Measurements from ENCODE around the gene OR3A2. TPM values are rescaled to one million over a fixed set of nuclear protein-coding genes. Genes with fewer than 3 reads are reported as not detected.
"Not testable (repeated sequence)": the region's sequence is repeated elsewhere in the genome, so short reads cannot be mapped to it uniquely, and the experiment has no call there.

Gene OR3A2
- total RNA-seq, 1 experiment from 2014 or later, result 0.16 TPM

- H3K36me3 ChIP-seq; H3K27ac ChIP-seq; H3K4me1 ChIP-seq; H3K27me3 ChIP-seq; H3K4me3 ChIP-seq; DNase-seq; H3K9me3 ChIP-seq (replicated peaks): not testable (repeated sequence)
Measured at GRCh38 chr17:3241044-3241443, 145.1 kb downstream of the OR3A2 start.

- H3K36me3 ChIP-seq; H3K4me3 ChIP-seq; H3K9me3 ChIP-seq (replicated peaks); H3K4me1 ChIP-seq; H3K27me3 ChIP-seq; H3K27ac ChIP-seq; DNase-seq: not testable (repeated sequence)
Measured at GRCh38 chr17:3238685-3239084, 147.4 kb downstream of the OR3A2 start.

DNA sequence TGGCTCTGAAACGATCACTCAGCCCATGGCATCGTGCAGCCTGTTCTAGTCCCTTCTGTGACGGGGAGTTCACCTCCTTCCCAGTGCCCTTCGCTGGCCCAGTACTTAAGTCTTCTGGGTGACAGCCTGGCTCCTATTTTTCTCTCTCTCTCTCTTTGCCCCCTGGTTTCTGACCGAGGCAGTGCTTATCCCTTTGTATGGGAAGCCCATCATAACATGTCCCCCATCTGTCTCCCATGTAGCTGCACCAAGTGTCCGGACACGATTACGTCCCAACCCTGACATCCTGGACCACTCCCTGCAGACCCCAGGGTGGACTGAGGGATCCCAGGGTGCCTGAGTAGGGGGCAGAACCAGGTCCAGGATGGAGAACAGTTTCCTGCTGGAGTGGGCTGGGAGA is 153.8 kb downstream of the OR3A2 start:
- H3K9me3 ChIP-seq (replicated peaks); DNase-seq; H3K27ac ChIP-seq: not testable (repeated sequence)

More for the DNA sequence above, 153.8 kb downstream of the OR3A2 start:
- not testable (repeated sequence) for H3K36me3 ChIP-seq, H3K27me3 ChIP-seq, H3K4me3 ChIP-seq, H3K4me1 ChIP-seq

Other genes with a start within 250 kb of the OR3A2 start
- gene OR1A2, start 188.8 kb downstream of the OR3A2 start, total RNA-seq (2014; rRNA removed; shearing (Covaris generic)), result not detected in 2 replicates
- not detected in 2 replicates for gene OR1A1, start 178.6 kb downstream of the OR3A2 start, total RNA-seq (2014; rRNA removed; shearing (Covaris generic))
- 0.06 TPM in 1 of 2 replicates, not detected in the other for gene OR3A1, start 87.9 kb downstream of the OR3A2 start, total RNA-seq (2014; rRNA removed; shearing (Covaris generic))
- gene OR1E1, start 12.1 kb upstream of the OR3A2 start, total RNA-seq (2014; rRNA removed; shearing (Covaris generic)), result 0.18 and 0.33 TPM in 2 replicates
- not detected in 2 replicates for gene OR3A3, start 25.1 kb upstream of the OR3A2 start, total RNA-seq (2014; rRNA removed; shearing (Covaris generic))
- gene OR1E2, start 47.5 kb upstream of the OR3A2 start, total RNA-seq (2014; rRNA removed; shearing (Covaris generic)), result 0.42 TPM in 1 of 2 replicates, not detected in the other
- 1.8 and 2.2 TPM in 2 replicates for gene SPATA22, start 85.5 kb upstream of the OR3A2 start, total RNA-seq (2014; rRNA removed; shearing (Covaris generic))
- 0.02 TPM in 1 of 2 replicates, not detected in the other for gene ASPA, start 89.7 kb upstream of the OR3A2 start, total RNA-seq (2014; rRNA removed; shearing (Covaris generic))
- gene TRPV3, start 171.5 kb upstream of the OR3A2 start, total RNA-seq (2014; rRNA removed; shearing (Covaris generic)), result 1.6 and 2.0 TPM in 2 replicates
- gene TRPV1, start 223.1 kb upstream of the OR3A2 start, total RNA-seq (2014; rRNA removed; shearing (Covaris generic)), result 3.1 and 4.0 TPM in 2 replicates
- gene SHPK, start 249.9 kb upstream of the OR3A2 start, total RNA-seq (2014; rRNA removed; shearing (Covaris generic)), result 11.4 and 12.4 TPM in 2 replicates

Measured in SJCRH30 (cell line).